ENCODE results near the gene CDKL4. TPM values are rescaled to one million over a fixed set of nuclear protein-coding genes. Genes with fewer than 3 reads are reported as not detected.
A peak's percentile ranks its signal among the peaks of the same experiment; 100 is the strongest.

The CDKL4 gene
- total RNA-seq, 1 experiment from 2014 or later, result not detected

- no peaks in the 10 kb centered on the region for H3K36me3 ChIP-seq (ENCODE audit: low read depth)
- CTCF ChIA-PET, result no interaction called here
- BruUV-seq (replicated peaks), result no TSS peak
- 0 out of 2 replicates have a peak, but pooled peaks cover 6% of the 10 kb centered on the region for H3F3A ChIP-seq (ENCODE audit: insufficient read depth, low read depth)
- no peaks in the 10 kb centered on the region for H3K79me2 ChIP-seq (ENCODE audit: low read depth)
- H3K9me2 ChIP-seq (ENCODE audit: insufficient read depth), result no peaks in the 10 kb centered on the region
- TF ChIP-seq EZH2 (IDR thresholded peaks at IDR 0.05; ENCODE audit: low read depth) (no peak), CTCF (conservative IDR thresholded peaks at IDR 0.05) (no peak)
- H3K27me3 ChIP-seq (ENCODE audit: insufficient read depth, low read depth), result no peaks in the 10 kb centered on the region
- intact Hi-C loops (cut with micrococcal nuclease; ENCODE audit: unreplicated experiment), result no loop called here
- H3K4me2 ChIP-seq, result no peak overlapping the region
- H3K27ac ChIP-seq, result no peak overlapping the region
- no peaks in the 10 kb centered on the region for H3K9me3 ChIP-seq (ENCODE audit: insufficient read depth, low read depth)
- no peaks in the 10 kb centered on the region for H4K20me1 ChIP-seq (ENCODE audit: insufficient read depth)
- no peaks in the 10 kb centered on the region; the same call in 1 of the 2 replicates for H3K4me1 ChIP-seq (replicated peaks; ENCODE audit: insufficient read depth)
- no peak for DNase-seq
- POLR2A ChIA-PET (ENCODE audit: unreplicated experiment), result no interaction called here
- H3K4me3 ChIP-seq, result no peak overlapping the region
- no peak overlapping the region for H2AFZ ChIP-seq
Observed at GRCh38 chr2:39159283-39159682, 84.5 kb downstream of the CDKL4 start.

- TF ChIP-seq EZH2 (IDR thresholded peaks at IDR 0.05; ENCODE audit: low read depth) (no peak), CTCF (conservative IDR thresholded peaks at IDR 0.05) (no peak)
- POLR2A ChIA-PET (ENCODE audit: unreplicated experiment), result no interaction called here
- Histone ChIP-seq H3K79me2 (ENCODE audit: low read depth) (no peaks in the 10 kb centered on the region), H2AFZ (peak overlapping the region; percentile 59; the same call in 1 of the 2 replicates), H4K20me1 (ENCODE audit: insufficient read depth) (no peaks in the 10 kb centered on the region), H3K9me3 (ENCODE audit: insufficient read depth, low read depth) (no peaks in the 10 kb centered on the region), H3K4me2 (no peak overlapping the region), H3K4me1 (replicated peaks; ENCODE audit: insufficient read depth) (peaks cover 4% of the 10 kb centered on the region), H3K4me3 (no peak overlapping the region), H3K27me3 (ENCODE audit: insufficient read depth, low read depth) (no peaks in the 10 kb centered on the region), H3K36me3 (ENCODE audit: low read depth) (no peaks in the 10 kb centered on the region), H3K27ac (no peak overlapping the region), H3K9me2 (ENCODE audit: insufficient read depth) (no peaks in the 10 kb centered on the region), H3F3A (ENCODE audit: insufficient read depth, low read depth) (0 out of 2 replicates have a peak, but pooled peaks cover 7% of the 10 kb centered on the region)
- DNase-seq, result no peak
- no TSS peak for BruUV-seq (replicated peaks)
- intact Hi-C loops (cut with micrococcal nuclease; ENCODE audit: unreplicated experiment), result no loop called here
- CTCF ChIA-PET, result no interaction called here
Observed at GRCh38 chr2:39158351-39158750, 85.4 kb downstream of the CDKL4 start.

GRCh38 chr2:39156846-39157245 is 86.9 kb downstream of the CDKL4 start:
- no peak overlapping the region for H3K4me2 ChIP-seq
- no peak overlapping the region for H3K4me3 ChIP-seq
- intact Hi-C loops (cut with micrococcal nuclease; ENCODE audit: unreplicated experiment), result no loop called here
- H2AFZ ChIP-seq, result no peak overlapping the region
- ChIA-PET CTCF (no interaction called here), POLR2A (ENCODE audit: unreplicated experiment) (no interaction called here)
- TF ChIP-seq CTCF (conservative IDR thresholded peaks at IDR 0.05) (no peak), EZH2 (IDR thresholded peaks at IDR 0.05; ENCODE audit: low read depth) (no peak)
- 0 out of 2 replicates have a peak, but pooled peaks cover 7% of the 10 kb centered on the region for H3F3A ChIP-seq (ENCODE audit: insufficient read depth, low read depth)
- H3K9me2 ChIP-seq (ENCODE audit: insufficient read depth), result peaks cover 4% of the 10 kb centered on the region; the same call in 1 of the 2 replicates
- H3K79me2 ChIP-seq (ENCODE audit: low read depth), result no peaks in the 10 kb centered on the region
- H3K27ac ChIP-seq, result no peak overlapping the region
- no peak for DNase-seq
- no TSS peak for BruUV-seq (replicated peaks)
- H3K4me1 ChIP-seq (replicated peaks; ENCODE audit: insufficient read depth), result peaks cover 10% of the 10 kb centered on the region
- H4K20me1 ChIP-seq (ENCODE audit: insufficient read depth), result no peaks in the 10 kb centered on the region
- H3K9me3 ChIP-seq (ENCODE audit: insufficient read depth, low read depth), result no peaks in the 10 kb centered on the region
- no peaks in the 10 kb centered on the region for H3K36me3 ChIP-seq (ENCODE audit: low read depth)
- H3K27me3 ChIP-seq (ENCODE audit: insufficient read depth, low read depth), result no peaks in the 10 kb centered on the region
